HG02840 (cell line): Measurements from ENCODE around the gene DCUN1D2.
A peak's percentile ranks its signal among the peaks of the same experiment; 100 is the strongest.
"Not testable (repeated sequence)": the region's sequence is repeated elsewhere in the genome, so short reads cannot be mapped to it uniquely, and the experiment has no call there.

Source experiments
- ATAC-seq: cut with Tn5 transposase; IDR thresholded peaks from one replicate; pipeline ENCODE4 v1.9.1; 2021; ENCODE audit warnings: mild to moderate bottlenecking, moderate library complexity, moderate number of reproducible peaks; ENCODE audit not compliant: unreplicated experiment, low FRiP score

DCUN1D2 gene

GRCh38 chr13:113449693-113450347 lies 40.7 kb downstream of the DCUN1D2 start:
- no peak for ATAC-seq

GRCh38 chr13:113448885-113449692 lies 41.4 kb downstream of the DCUN1D2 start:
- ATAC-seq, result no peak

- no peak for ATAC-seq
Measured at GRCh38 chr13:113448545-113448884, 42.0 kb downstream of the DCUN1D2 start.

- ATAC-seq, result no peak
Measured at GRCh38 chr13:113447596-113447995, 42.9 kb downstream of the DCUN1D2 start.

- ATAC-seq, result peak; percentile 39
Measured at GRCh38 chr13:113446488-113446854, 44.0 kb downstream of the DCUN1D2 start.

GRCh38 chr13:113445791-113446487 lies 44.6 kb downstream of the DCUN1D2 start:
- ATAC-seq, result peak; percentile 57

- no peak for ATAC-seq
Measured at GRCh38 chr13:113443991-113444390, 46.5 kb downstream of the DCUN1D2 start.

GRCh38 chr13:113442985-113443362 lies 47.5 kb downstream of the DCUN1D2 start:
- ATAC-seq, result no peak

GRCh38 chr13:113442354-113442984 lies 48.0 kb downstream of the DCUN1D2 start:
- ATAC-seq, result no peak

GRCh38 chr13:113441661-113442060 lies 48.9 kb downstream of the DCUN1D2 start:
- no peak for ATAC-seq

- ATAC-seq, result no peak
Measured at GRCh38 chr13:113437408-113438010, 53.0 kb downstream of the DCUN1D2 start.

- not testable (repeated sequence) for ATAC-seq
Measured at GRCh38 chr13:113436866-113437265, 53.6 kb downstream of the DCUN1D2 start.

- ATAC-seq, result not testable (repeated sequence)
Measured at GRCh38 chr13:113435907-113436306, 54.6 kb downstream of the DCUN1D2 start.

GRCh38 chr13:113433391-113433916 lies 57.1 kb downstream of the DCUN1D2 start:
- no peak for ATAC-seq

GRCh38 chr13:113432506-113433270 lies 57.8 kb downstream of the DCUN1D2 start:
- ATAC-seq, result no peak

- ATAC-seq, result no peak
Measured at GRCh38 chr13:113431171-113431570, 59.3 kb downstream of the DCUN1D2 start.

- ATAC-seq, result no peak
Measured at GRCh38 chr13:113430378-113431110, 60.0 kb downstream of the DCUN1D2 start.

GRCh38 chr13:113429608-113429985 lies 60.9 kb downstream of the DCUN1D2 start:
- ATAC-seq, result no peak
